ENCODE data around the gene SMYD2. TPM values are rescaled to one million over a fixed set of nuclear protein-coding genes. Genes with fewer than 3 reads are reported as not detected.
A peak's percentile ranks its signal among the peaks of the same experiment; 100 is the strongest.

The SMYD2 gene
- total RNA-seq (30.9 TPM), polyA plus RNA-seq (10 to 100 TPM; 43.1 to 52.3 (median 47.2) TPM)

DNA sequence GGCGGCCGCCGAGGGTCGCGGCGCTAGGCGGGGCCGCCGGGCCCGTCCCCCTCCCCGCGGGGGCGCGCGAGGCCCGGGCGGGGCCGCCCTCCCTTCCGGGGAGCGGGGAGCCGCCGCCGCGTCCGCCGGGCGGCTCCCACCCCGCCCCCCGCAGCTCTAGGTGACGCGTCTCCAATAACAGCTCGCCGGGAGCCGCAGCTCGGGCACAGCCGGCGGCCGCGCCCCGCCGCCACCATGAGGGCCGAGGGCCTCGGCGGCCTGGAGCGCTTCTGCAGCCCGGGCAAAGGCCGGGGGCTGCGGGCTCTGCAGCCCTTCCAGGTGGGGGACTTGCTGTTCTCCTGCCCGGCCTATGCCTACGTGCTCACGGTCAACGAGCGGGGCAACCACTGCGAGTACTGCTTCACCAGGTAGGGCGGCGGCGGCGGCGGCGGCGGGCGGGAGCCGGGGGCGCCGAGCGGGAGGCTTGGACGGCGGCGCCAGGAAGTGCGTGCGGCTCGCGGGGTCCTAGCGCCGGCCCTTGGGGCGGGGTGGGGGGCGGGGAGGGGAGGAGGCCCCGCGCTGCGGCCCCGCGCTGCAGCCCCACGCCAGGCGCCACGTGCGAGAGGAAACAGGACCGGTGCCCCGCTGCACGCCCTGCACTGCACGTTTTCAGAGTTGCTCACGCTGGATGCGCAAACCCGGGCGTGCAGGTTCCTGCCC, at the start of gene SMYD2:
Gene SMYD2, plus strand, starts transcription at position 139 of the 699 bp plus-strand sequence. Its CDS starts 96 bp downstream, at position 235.
- DNase-seq (peak; percentile 61 to 82 (median 66)), ATAC-seq (ENCODE audit: low read depth in 2 of 2) (peak; percentile 72 to 79)
- peaks cover 5% of the 10 kb centered on the region for H3K36me3 Mint-ChIP-seq
- H3K4me3 Mint-ChIP-seq = peak within 1 kb of the TSS; percentile 92 to 94 (median 94)
- peaks cover 29 to 56% (median 37%) of the 10 kb centered on the region in 4 donors for H3K4me1 Mint-ChIP-seq
- H3K27me3 Mint-ChIP-seq = no peaks in the 10 kb centered on the region
- H3K4me3 ChIP-seq (ENCODE audit: low read depth, low read length) = peak within 1 kb of the TSS; percentile 87
- no peaks in the 10 kb centered on the region for H3K36me3 ChIP-seq (ENCODE audit: control insufficient read depth, insufficient read depth, low read length)
- H3K4me1 ChIP-seq (ENCODE audit: control insufficient read depth, insufficient read depth, low read length, poor library complexity, severe bottlenecking) = peaks cover 27% of the 10 kb centered on the region
- H3K27me3 ChIP-seq (ENCODE audit: control insufficient read depth, insufficient read depth, low read length) = no peaks in the 10 kb centered on the region
- H3K27ac Mint-ChIP-seq = peak within 1 kb of the TSS; percentile 74 to 93 (median 84)
- peaks cover 0 to 3% (median 0%) of the 10 kb centered on the region in 7 donors for H3K9me3 Mint-ChIP-seq
- H3K27ac ChIP-seq (ENCODE audit: insufficient read depth, low read length, poor library complexity, severe bottlenecking) = peak within 1 kb of the TSS; percentile 81
- no peaks in the 10 kb centered on the region for H3K9me3 ChIP-seq (ENCODE audit: control insufficient read depth in 2 of 2, low read length in 2 of 2)

- Mint-ChIP-seq H3K27me3 (peaks cover 29% of the 10 kb centered on the region), H3K27ac (no peak overlapping the region), H3K36me3 (no peaks in the 10 kb centered on the region), H3K4me3 (no peak overlapping the region), H3K4me1 (no peaks in the 10 kb centered on the region), H3K9me3 (no peaks in the 10 kb centered on the region)
- Histone ChIP-seq H3K36me3 (ENCODE audit: control insufficient read depth, insufficient read depth, low read length) (no peaks in the 10 kb centered on the region), H3K27me3 (ENCODE audit: control insufficient read depth, insufficient read depth, low read length) (peaks cover 5% of the 10 kb centered on the region), H3K27ac (ENCODE audit: insufficient read depth, low read length, poor library complexity, severe bottlenecking) (no peak overlapping the region), H3K9me3 (ENCODE audit: control insufficient read depth in 2 of 2, low read length in 2 of 2) (no peaks in the 10 kb centered on the region), H3K4me3 (ENCODE audit: low read depth, low read length) (no peak overlapping the region), H3K4me1 (ENCODE audit: control insufficient read depth, insufficient read depth, low read length, poor library complexity, severe bottlenecking) (no peaks in the 10 kb centered on the region)
- DNase-seq (no peak), ATAC-seq (ENCODE audit: low read depth in 2 of 2) (no peak)
Observed at GRCh38 chr1:214233856-214234634, 46.9 kb upstream of the SMYD2 start.

GRCh38 chr1:214234635-214235025, 46.3 kb upstream of the SMYD2 start:
- H3K36me3 Mint-ChIP-seq = no peaks in the 10 kb centered on the region
- H3K4me1 Mint-ChIP-seq = no peaks in the 10 kb centered on the region
- H3K4me3 Mint-ChIP-seq = no peak overlapping the region
- H3K9me3 Mint-ChIP-seq = no peaks in the 10 kb centered on the region
- no peak overlapping the region for H3K27ac Mint-ChIP-seq
- Histone ChIP-seq H3K4me3 (ENCODE audit: low read depth, low read length) (no peak overlapping the region), H3K27me3 (ENCODE audit: control insufficient read depth, insufficient read depth, low read length) (peaks cover 5% of the 10 kb centered on the region), H3K4me1 (ENCODE audit: control insufficient read depth, insufficient read depth, low read length, poor library complexity, severe bottlenecking) (no peaks in the 10 kb centered on the region), H3K36me3 (ENCODE audit: control insufficient read depth, insufficient read depth, low read length) (no peaks in the 10 kb centered on the region), H3K9me3 (ENCODE audit: control insufficient read depth in 2 of 2, low read length in 2 of 2) (no peaks in the 10 kb centered on the region), H3K27ac (ENCODE audit: insufficient read depth, low read length, poor library complexity, severe bottlenecking) (no peak overlapping the region)
- peaks cover 29% of the 10 kb centered on the region for H3K27me3 Mint-ChIP-seq
- ATAC-seq (ENCODE audit: low read depth in 2 of 2) = no peak
- no peak for DNase-seq

DNA sequence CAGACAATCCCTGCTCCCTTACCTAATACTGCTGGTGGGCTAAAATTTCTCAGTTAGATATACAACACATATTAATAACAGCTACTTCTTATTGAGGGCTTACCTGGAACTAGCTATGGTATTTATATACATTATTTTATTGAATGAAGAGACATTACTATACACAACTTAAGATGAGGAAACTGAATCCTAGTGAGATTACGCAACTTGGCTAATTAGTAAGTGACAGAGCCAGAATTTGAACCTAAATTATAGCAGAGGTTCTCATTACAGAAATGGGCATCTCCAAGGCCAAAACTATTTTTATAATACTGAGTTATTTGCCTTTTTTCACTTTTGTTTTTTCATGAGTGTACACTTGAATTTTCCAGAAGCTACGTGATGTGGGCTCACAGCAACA, 44.5 kb upstream of the SMYD2 start:
- Histone ChIP-seq H3K27me3 (ENCODE audit: control insufficient read depth, insufficient read depth, low read length) (peaks cover 3% of the 10 kb centered on the region), H3K4me1 (ENCODE audit: control insufficient read depth, insufficient read depth, low read length, poor library complexity, severe bottlenecking) (no peaks in the 10 kb centered on the region), H3K27ac (ENCODE audit: insufficient read depth, low read length, poor library complexity, severe bottlenecking) (no peak overlapping the region), H3K36me3 (ENCODE audit: control insufficient read depth, insufficient read depth, low read length) (no peaks in the 10 kb centered on the region), H3K4me3 (ENCODE audit: low read depth, low read length) (no peak overlapping the region), H3K9me3 (ENCODE audit: control insufficient read depth in 2 of 2, low read length in 2 of 2) (no peaks in the 10 kb centered on the region)
- Mint-ChIP-seq H3K4me3 (no peak overlapping the region), H3K36me3 (no peaks in the 10 kb centered on the region), H3K27me3 (peaks cover 36% of the 10 kb centered on the region), H3K9me3 (no peaks in the 10 kb centered on the region), H3K27ac (no peak overlapping the region), H3K4me1 (no peaks in the 10 kb centered on the region)
- DNase-seq (no peak), ATAC-seq (ENCODE audit: low read depth in 2 of 2) (no peak)

DNA sequence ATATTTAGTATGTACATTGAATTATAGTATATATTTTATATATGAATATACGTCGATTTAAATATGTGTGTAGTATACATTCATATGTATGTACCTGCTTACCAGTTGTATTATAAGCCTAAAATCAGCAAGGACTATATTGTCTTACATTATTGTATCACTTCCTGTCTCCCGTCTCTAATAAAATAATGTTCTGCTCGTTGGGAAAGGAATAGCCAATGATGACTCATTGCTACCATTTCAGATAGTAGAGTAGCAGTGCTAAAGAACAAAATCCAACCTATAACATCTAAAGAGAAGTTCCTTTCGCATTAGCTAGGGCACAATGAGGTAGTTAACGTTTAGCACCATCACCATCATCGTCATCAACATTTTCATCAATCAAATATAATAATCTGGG, 39.9 kb upstream of the SMYD2 start:
- Histone ChIP-seq H3K36me3 (ENCODE audit: control insufficient read depth, insufficient read depth, low read length) (no peaks in the 10 kb centered on the region), H3K4me3 (ENCODE audit: low read depth, low read length) (no peak overlapping the region), H3K4me1 (ENCODE audit: control insufficient read depth, insufficient read depth, low read length, poor library complexity, severe bottlenecking) (no peaks in the 10 kb centered on the region), H3K9me3 (ENCODE audit: control insufficient read depth in 2 of 2, low read length in 2 of 2) (no peaks in the 10 kb centered on the region), H3K27ac (ENCODE audit: insufficient read depth, low read length, poor library complexity, severe bottlenecking) (no peak overlapping the region), H3K27me3 (ENCODE audit: control insufficient read depth, insufficient read depth, low read length) (no peaks in the 10 kb centered on the region)
- ATAC-seq (ENCODE audit: low read depth in 2 of 2) (no peak), DNase-seq (no peak)
- no peak overlapping the region for H3K27ac Mint-ChIP-seq
- peaks cover 46% of the 10 kb centered on the region for H3K27me3 Mint-ChIP-seq
- H3K4me1 Mint-ChIP-seq = peaks cover 0 to 4% (median 2%) of the 10 kb centered on the region in 4 donors
- H3K9me3 Mint-ChIP-seq = no peaks in the 10 kb centered on the region
- H3K36me3 Mint-ChIP-seq = no peaks in the 10 kb centered on the region
- no peak overlapping the region for H3K4me3 Mint-ChIP-seq

GRCh38 chr1:214244252-214244651, 36.7 kb upstream of the SMYD2 start:
- no peaks in the 10 kb centered on the region for H3K9me3 Mint-ChIP-seq
- peak overlapping the region in 1 of 3 donors; percentile 57 for H3K27ac Mint-ChIP-seq
- no peak overlapping the region for H3K4me3 ChIP-seq (ENCODE audit: low read depth, low read length)
- DNase-seq = no peak
- H3K9me3 ChIP-seq (ENCODE audit: control insufficient read depth in 2 of 2, low read length in 2 of 2) = no peaks in the 10 kb centered on the region
- no peaks in the 10 kb centered on the region for H3K4me1 ChIP-seq (ENCODE audit: control insufficient read depth, insufficient read depth, low read length, poor library complexity, severe bottlenecking)
- ATAC-seq (ENCODE audit: low read depth in 2 of 2) = no peak
- H3K4me3 Mint-ChIP-seq = no peak overlapping the region
- peaks cover 0 to 4% (median 2%) of the 10 kb centered on the region in 4 donors for H3K4me1 Mint-ChIP-seq
- no peaks in the 10 kb centered on the region for H3K36me3 ChIP-seq (ENCODE audit: control insufficient read depth, insufficient read depth, low read length)
- no peaks in the 10 kb centered on the region for H3K36me3 Mint-ChIP-seq
- peaks cover 42% of the 10 kb centered on the region for H3K27me3 Mint-ChIP-seq
- no peak overlapping the region for H3K27ac ChIP-seq (ENCODE audit: insufficient read depth, low read length, poor library complexity, severe bottlenecking)
- H3K27me3 ChIP-seq (ENCODE audit: control insufficient read depth, insufficient read depth, low read length) = peaks cover 2% of the 10 kb centered on the region

DNA sequence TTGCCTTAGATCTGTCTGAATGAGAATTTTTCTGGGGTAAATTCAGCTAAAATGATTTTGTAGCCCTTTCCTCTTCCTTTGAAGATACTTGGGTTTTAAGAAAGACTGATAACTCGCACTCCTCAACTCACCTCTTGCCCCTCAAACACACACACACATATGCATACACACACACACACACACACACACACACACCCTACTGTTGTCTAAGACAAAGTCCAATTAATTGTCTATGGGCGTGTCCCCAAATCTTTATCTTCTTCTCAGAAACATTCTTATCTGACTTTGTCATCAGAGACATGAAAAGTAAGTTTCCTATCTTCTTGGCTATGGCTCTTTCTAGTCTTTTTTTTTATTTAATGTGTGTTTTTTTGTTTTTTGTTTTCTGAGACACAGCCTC, 36.1 kb upstream of the SMYD2 start:
- Histone ChIP-seq H3K9me3 (ENCODE audit: control insufficient read depth in 2 of 2, low read length in 2 of 2) (no peaks in the 10 kb centered on the region), H3K27ac (ENCODE audit: insufficient read depth, low read length, poor library complexity, severe bottlenecking) (no peak overlapping the region), H3K36me3 (ENCODE audit: control insufficient read depth, insufficient read depth, low read length) (no peaks in the 10 kb centered on the region), H3K4me3 (ENCODE audit: low read depth, low read length) (no peak overlapping the region), H3K4me1 (ENCODE audit: control insufficient read depth, insufficient read depth, low read length, poor library complexity, severe bottlenecking) (no peaks in the 10 kb centered on the region), H3K27me3 (ENCODE audit: control insufficient read depth, insufficient read depth, low read length) (peaks cover 2% of the 10 kb centered on the region)
- DNase-seq (peak in 1 of 3 donors; percentile 42), ATAC-seq (ENCODE audit: low read depth in 2 of 2) (no peak)
- no peak overlapping the region for H3K4me3 Mint-ChIP-seq
- H3K9me3 Mint-ChIP-seq = no peaks in the 10 kb centered on the region
- H3K36me3 Mint-ChIP-seq = no peaks in the 10 kb centered on the region
- peaks cover 0 to 4% (median 2%) of the 10 kb centered on the region in 4 donors for H3K4me1 Mint-ChIP-seq
- peak overlapping the region in 1 of 3 donors; percentile 57 for H3K27ac Mint-ChIP-seq
- peaks cover 46% of the 10 kb centered on the region for H3K27me3 Mint-ChIP-seq

Measured in CD4-positive, CD25-positive, alpha-beta regulatory T cell (primary cell).